NCI-H2196 treated with DMSO at 0.1 percent for 48 hours (cell line): Measurements from ENCODE around the gene HS6ST3.
"Not testable (repeated sequence)": the region's sequence is repeated elsewhere in the genome, so short reads cannot be mapped to it uniquely, and the experiment has no call there.

ENCODE experiments used
- DNase-seq: peaks from one replicate; lab custom pipeline; 2025; ENCODE audit not compliant: unreplicated experiment; lab: John Stamatoyannopoulos, UW

The HS6ST3 gene

DNA sequence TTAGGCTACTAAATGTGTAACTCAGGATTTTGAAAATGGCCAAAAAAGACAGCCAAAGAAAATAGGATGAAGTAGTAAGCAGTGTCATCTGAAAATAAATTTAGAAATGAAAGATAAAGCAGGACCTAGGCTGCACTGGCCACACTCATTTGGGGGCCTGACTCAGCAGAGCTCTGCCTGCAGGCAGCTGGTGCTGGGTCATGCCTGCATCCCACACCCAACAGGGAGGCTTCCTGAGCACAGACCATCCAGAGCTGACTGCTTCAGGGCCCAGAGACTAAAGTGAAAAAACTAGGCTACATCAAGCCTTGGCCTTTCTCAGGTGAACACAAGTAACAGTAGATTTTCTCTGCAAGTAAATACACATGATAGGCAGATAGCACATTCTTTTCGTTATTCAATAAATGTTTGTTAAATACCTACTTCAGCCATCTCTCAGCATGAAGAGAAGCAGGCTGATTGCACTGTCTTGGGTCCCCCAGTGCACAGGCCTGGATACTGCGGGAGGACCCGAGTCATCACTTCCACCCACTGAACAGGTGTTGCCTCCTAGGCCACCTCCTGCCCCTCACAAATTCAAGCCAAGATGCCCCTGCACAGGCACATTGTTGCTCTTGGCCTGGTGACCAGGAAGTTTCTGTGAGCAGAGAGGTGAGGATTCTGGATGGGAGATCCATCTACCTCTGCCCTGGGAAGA, 620.4 kb downstream of the HS6ST3 start:
- DNase-seq = no peak

DNA sequence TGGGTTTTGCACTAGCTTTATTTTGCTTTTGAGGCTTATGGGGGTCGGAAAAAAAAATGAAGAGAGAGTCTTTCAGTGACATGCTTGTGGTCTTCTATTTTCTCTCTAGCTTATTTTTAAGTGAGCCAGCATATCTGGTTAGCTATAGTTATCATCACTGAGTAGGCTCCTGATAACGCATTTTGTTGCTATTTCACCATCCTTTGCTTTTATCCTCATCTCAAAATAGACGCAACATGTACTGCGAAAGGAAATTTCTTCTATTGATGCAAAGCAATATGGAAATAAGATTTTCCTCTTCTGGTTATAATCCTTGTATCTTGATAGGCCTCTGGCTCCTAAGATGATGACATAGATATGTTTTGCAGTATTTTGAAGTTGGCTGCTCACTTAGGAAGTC, 630.5 kb downstream of the HS6ST3 start:
- DNase-seq = no peak

DNA sequence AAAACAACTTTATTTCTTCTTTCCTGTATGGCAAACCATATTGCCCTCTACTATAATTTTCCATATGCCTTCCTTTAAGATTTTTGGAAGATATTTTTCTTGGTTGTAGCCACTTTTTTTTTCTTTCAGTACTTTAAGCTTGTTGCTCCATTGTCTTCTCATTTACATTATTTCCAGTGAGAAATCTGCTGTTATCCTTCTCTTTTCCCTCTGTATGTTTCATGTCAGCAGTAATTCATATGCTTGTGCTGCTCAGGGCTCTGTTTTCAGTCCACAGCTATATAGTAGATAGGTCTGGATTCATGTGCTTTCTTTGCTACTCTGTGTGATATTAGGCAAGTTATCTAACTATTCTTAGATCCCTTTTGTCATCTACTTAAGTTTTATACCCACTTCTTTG, 636.7 kb downstream of the HS6ST3 start:
- no peak for DNase-seq

- no peak for DNase-seq
These were observed 638.6 kb downstream of the HS6ST3 start for GRCh38 chr13:96728463-96728862.

- DNase-seq = no peak
These were observed 640.8 kb downstream of the HS6ST3 start for GRCh38 chr13:96730676-96731075.

- no peak for DNase-seq
These were observed 644.6 kb downstream of the HS6ST3 start for GRCh38 chr13:96734499-96734898.

DNA sequence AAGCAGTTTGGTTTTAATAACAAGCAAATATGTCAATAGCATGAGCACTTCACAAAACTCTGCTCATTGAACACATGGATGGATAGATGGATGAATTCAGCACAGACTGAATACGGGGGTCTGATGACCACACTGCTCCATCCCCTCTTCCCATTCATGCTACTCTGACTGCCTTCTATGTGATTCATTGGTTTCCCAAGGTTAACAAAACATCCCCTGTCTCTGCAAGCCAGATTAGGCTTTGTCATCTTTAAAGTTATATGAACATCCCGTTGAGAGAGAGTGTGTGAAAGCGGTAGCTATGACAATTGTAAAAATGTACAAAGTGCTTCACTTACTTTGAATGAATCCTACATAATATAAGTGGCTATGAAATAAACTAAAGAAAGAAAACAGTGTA, 651.9 kb downstream of the HS6ST3 start:
- DNase-seq = no peak

- DNase-seq = no peak
These were observed 653.6 kb downstream of the HS6ST3 start for GRCh38 chr13:96743296-96744089.

GRCh38 chr13:96744367-96745331, 654.7 kb downstream of the HS6ST3 start:
- no peak for DNase-seq

- no peak for DNase-seq
These were observed 657.0 kb downstream of the HS6ST3 start for GRCh38 chr13:96746886-96747285.

GRCh38 chr13:96749825-96750224, 659.9 kb downstream of the HS6ST3 start:
- DNase-seq = no peak

- DNase-seq = no peak
These were observed 661.2 kb downstream of the HS6ST3 start for GRCh38 chr13:96751089-96751488.

DNA sequence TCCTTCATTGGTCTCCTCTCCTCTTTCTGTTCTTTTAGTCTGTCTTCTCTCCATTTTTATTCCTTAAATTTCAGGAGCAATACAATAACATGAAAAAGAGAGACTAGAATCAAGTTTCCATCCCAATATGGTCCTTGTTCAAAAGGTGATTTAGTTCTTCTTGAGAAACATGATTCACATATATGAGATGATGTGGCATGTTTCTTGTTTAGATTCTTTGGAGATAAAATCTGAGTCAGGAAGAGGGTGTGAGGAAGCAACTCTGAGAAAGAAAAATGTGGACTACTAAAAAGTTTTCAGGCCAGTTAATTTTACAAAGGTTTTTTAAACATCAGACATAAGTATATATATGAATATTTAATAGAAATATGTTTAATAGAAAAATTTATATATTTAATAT, 673.0 kb downstream of the HS6ST3 start:
- no peak for DNase-seq

DNA sequence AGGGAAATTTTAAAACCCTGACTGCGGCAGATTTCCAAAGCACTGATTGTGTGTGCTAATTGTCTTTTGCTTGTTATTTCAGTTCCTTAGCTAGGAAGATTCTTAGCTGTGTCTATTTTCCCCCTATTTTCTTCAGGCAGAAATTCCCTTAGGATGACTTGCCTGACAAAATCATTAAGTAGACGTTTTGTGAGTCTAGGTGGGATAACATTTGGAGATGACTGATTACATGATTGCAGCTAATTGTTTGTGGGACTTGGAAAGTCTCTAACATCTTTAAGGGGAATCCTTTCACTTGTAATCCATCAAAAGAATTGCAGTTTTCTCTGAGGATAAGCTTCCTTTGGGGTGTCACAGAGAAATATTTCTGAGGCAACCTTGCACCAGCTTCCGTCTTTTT, 676.4 kb downstream of the HS6ST3 start:
- no peak for DNase-seq

DNA sequence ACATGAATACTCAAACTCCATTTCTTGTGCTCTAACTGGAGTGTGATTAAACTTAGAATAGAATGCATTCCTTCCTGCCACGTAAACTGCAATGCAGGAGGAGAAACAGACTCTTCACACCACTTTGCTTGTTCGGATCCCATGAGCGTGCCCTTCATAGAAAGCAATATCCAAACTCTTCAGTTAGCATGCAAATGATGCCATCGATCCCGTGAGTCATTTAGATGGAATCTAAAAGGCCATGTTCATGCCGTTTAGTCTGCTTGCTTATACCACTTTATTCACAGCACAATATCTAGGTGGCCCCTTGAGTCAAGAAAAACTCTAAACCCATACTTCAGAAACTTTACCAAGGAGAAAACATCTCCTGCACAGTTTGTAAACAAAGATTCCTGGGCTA, 678.6 kb downstream of the HS6ST3 start:
- no peak for DNase-seq

- no peak for DNase-seq
These were observed 680.0 kb downstream of the HS6ST3 start for GRCh38 chr13:96769874-96770273.

GRCh38 chr13:96771486-96772367, 681.8 kb downstream of the HS6ST3 start:
- no peak for DNase-seq

GRCh38 chr13:96772426-96772825, 682.5 kb downstream of the HS6ST3 start:
- DNase-seq = no peak

DNA sequence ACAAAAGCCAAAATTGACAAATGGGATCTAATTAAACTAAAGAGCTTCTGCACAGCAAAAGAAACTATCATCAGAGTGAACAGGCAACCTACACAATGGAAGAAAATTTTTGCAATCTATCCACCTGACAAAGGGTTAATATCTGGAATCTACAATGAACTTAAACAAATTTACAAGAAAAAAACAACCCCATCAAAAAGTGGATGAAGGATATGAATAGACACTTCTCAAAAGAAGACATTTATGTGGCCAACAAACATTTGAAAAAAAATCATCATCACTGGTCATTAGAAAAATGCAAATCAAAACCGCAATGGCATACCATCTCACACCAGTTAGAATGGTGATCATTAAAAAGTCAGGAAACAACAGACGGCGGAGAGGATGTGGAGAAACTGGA, 688.4 kb downstream of the HS6ST3 start:
- not testable (repeated sequence) for DNase-seq

DNA sequence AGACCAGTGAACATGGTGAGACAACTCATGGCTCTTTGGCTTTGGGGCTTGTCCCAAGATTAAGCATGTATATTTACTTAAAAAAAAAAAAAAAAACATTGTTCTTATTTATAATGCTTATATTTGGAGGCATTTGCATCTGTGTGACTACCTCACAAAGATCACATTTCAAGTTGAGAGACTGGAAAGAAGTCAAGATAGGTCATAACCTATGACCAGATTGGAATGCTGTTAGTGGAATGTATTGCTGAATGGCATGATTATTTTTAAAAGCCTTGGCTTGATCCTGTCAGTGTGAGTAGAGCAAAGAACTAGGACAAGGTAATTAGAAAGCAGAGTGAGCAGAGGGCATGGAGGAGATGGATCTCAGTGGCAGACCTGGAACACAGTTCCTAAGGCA, 689.8 kb downstream of the HS6ST3 start:
- DNase-seq = no peak
